ENCODE measurements around the gene FAT1. TPM values are rescaled to one million over a fixed set of nuclear protein-coding genes. Genes with fewer than 3 reads are reported as not detected.

The FAT1 gene, protein sequence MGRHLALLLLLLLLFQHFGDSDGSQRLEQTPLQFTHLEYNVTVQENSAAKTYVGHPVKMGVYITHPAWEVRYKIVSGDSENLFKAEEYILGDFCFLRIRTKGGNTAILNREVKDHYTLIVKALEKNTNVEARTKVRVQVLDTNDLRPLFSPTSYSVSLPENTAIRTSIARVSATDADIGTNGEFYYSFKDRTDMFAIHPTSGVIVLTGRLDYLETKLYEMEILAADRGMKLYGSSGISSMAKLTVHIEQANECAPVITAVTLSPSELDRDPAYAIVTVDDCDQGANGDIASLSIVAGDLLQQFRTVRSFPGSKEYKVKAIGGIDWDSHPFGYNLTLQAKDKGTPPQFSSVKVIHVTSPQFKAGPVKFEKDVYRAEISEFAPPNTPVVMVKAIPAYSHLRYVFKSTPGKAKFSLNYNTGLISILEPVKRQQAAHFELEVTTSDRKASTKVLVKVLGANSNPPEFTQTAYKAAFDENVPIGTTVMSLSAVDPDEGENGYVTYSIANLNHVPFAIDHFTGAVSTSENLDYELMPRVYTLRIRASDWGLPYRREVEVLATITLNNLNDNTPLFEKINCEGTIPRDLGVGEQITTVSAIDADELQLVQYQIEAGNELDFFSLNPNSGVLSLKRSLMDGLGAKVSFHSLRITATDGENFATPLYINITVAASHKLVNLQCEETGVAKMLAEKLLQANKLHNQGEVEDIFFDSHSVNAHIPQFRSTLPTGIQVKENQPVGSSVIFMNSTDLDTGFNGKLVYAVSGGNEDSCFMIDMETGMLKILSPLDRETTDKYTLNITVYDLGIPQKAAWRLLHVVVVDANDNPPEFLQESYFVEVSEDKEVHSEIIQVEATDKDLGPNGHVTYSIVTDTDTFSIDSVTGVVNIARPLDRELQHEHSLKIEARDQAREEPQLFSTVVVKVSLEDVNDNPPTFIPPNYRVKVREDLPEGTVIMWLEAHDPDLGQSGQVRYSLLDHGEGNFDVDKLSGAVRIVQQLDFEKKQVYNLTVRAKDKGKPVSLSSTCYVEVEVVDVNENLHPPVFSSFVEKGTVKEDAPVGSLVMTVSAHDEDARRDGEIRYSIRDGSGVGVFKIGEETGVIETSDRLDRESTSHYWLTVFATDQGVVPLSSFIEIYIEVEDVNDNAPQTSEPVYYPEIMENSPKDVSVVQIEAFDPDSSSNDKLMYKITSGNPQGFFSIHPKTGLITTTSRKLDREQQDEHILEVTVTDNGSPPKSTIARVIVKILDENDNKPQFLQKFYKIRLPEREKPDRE (N-terminal part only)
- total RNA-seq = 10 to 100 TPM; 56.4 to 79.9 (median 67.7) TPM

DNA sequence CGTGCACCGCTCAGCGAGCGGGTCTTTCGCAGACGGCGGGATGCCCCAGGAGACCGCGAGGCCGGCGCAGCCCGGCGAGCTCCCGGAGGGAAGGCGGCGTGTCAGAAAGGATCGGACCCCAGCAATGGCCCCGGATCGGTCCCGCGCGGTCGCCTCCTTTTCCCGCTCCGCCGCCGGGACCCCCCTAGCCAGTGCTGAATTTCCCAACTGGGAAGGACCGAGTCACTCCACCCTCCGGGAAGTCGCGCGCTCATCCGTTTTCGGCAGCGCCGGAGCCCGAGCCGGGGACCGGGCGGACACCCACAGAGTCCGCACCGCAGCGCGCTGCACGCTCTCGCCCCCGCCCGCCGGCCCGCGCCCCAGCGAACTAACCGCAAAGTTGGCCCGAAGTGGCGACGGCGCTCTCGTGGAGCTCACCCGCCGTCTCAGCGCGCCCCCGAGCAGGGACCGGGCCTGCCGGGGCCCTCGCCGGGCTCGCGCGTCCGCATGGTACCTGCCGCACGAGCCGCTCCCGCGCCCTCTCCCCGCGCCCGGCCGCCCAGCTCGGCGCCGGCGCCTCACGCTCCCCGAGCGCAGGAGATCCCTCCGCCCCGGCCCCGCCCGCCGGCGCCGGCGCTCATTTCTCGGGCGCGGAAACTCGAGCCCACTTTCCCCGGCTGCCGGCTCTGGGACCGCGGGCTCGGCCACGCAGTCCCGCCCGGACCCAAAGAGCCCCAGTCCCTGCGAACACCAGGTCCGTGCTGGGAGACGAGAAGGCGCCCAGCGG lies at the start of gene FAT1:
Gene FAT1, minus strand, starts transcription at position 565 of the 766 bp plus-strand sequence. CDS start 14,029 bp downstream, outside the sequence.
- TF ChIP-seq, protein P1, sequence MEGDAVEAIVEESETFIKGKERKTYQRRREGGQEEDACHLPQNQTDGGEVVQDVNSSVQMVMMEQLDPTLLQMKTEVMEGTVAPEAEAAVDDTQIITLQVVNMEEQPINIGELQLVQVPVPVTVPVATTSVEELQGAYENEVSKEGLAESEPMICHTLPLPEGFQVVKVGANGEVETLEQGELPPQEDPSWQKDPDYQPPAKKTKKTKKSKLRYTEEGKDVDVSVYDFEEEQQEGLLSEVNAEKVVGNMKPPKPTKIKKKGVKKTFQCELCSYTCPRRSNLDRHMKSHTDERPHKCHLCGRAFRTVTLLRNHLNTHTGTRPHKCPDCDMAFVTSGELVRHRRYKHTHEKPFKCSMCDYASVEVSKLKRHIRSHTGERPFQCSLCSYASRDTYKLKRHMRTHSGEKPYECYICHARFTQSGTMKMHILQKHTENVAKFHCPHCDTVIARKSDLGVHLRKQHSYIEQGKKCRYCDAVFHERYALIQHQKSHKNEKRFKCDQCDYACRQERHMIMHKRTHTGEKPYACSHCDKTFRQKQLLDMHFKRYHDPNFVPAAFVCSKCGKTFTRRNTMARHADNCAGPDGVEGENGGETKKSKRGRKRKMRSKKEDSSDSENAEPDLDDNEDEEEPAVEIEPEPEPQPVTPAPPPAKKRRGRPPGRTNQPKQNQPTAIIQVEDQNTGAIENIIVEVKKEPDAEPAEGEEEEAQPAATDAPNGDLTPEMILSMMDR (IDR thresholded peaks at IDR 0.05; ENCODE audit: low read depth) = no peak

DNA sequence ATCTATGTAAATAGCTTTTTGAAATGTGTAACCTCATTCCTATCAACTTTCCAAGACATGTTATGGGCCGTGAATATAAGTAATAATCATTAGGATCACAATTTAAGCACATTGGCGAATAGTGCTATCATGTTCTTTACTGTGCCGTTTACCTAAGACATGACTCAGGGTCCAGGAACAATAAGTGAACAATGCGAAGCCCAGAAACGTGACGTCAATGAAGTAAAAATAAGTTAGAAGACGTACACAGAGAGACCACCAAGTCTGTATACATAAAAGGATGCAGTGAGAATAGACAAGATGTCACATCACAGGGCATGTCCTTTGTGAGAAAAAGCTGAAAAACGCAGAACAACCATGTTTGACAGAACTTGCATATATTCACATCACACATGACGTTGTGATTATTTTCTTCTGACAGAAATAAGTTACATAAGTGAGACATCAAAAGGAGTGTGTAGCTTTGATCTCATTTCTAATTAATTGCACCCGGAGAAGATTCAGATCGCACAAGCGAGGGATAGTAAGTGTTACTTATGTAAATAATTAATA lies 49.4 kb upstream of the FAT1 start:
- TF ChIP-seq, protein P1 (IDR thresholded peaks at IDR 0.05; ENCODE audit: low read depth) = no peak

DNA sequence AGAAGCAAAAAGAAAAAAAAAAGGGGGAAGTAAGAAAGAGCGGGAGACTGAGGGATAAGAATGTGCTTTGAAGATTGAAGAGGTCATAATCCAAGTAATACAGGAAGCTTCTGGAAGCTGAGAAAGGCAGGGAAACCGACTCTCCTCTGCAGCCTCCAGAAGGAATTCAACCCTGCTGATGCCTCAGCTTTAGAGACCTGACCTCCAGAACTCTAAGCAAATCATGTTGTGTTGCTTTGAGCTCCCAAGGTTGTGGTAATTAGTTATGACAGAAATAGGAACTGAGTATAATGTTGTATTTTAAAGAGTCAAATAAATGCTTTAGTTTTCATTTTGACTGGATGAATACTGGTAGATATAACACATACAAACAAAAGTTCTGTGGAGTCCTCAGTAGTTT lies 48.0 kb upstream of the FAT1 start:
- TF ChIP-seq, protein P1 (IDR thresholded peaks at IDR 0.05; ENCODE audit: low read depth) = no peak

DNA sequence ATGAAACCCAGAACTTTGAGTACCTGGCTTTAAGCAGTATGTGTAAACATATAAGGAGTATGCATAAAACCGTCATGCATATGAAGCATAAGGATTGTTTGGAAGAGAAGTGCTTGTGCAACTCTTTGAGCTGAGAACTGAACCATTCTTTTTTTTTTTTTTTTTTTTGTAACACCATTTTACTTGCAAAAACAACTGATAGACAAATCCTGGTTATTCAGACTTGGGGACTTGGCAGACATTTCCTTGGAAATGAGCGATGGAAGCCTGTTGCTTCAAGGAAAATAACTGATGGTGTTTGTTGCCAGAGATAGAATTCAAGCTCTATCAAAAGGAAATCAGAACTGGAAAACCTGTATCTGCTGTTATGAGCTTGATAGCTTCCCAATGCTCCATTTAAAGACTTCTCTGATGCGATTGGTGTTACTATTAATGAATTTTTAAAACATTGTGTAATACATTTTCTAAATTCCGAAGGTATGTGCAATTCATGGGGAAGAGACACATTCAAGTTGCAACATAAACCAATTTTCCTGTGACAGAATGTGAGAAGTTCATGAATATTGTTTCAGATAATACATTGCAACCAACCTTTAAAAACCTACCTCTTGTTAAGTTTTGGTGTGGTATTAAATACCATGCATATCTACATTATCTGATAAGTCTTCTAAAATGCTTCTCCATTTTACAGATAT lies 47.0 kb upstream of the FAT1 start:
- TF ChIP-seq, protein P1 (IDR thresholded peaks at IDR 0.05; ENCODE audit: low read depth) = no peak

DNA sequence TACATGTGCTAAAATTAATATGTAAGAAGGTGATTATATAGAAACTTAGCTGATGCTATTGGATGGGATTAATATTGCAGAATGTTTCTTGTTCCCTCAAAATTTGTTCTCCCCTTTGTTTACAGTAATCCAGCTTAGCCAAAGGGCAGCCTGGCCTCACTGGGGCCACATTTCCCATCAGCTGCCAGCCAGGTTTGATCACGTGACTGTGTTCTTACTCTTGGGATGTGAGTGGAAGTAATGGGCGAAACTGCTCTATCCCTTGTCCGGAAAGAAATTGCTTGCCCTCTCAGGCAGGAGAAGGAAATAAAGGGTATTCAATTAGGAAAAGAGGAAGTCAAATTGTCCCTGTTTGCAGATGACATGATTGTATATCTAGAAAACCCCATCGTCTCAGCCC lies 44.1 kb upstream of the FAT1 start:
- TF ChIP-seq, protein P1 (IDR thresholded peaks at IDR 0.05; ENCODE audit: low read depth) = no peak

All from subcutaneous adipose tissue (tissue), 4 donors.